H1 (cell line): ENCODE results near the gene SCN11A.
A peak's percentile ranks its signal among the peaks of the same experiment; 100 is the strongest.

ENCODE experiments used
- CTCF ChIP-seq, 3 experiments: IDR thresholded peaks; 1 replicate in 2 of 3; 2 replicates in 1 of 3; pipeline versions ENCODE4 v1.5.1 to v1.6.1; 2011; ENCODE audit warnings: low read length in 3 of 3, mild to moderate bottlenecking in 3 of 3, inconsistent platforms in 2 of 3, low read depth in 1 of 3, moderate library complexity in 1 of 3; ENCODE audit not compliant: insufficient read depth in 1 of 3; ENCODE audit errors: control extremely low read depth in 1 of 3
- EZH2 ChIP-seq: fragments of 200-600 bp; sonication (generic); IDR thresholded peaks from 2 replicates; pipeline ENCODE4 v1.7.1; 2012; ENCODE audit warnings: low read depth, mild to moderate bottlenecking, moderate library complexity, low read length, inconsistent platforms; ENCODE audit not compliant: severe bottlenecking
- NRF1 ChIP-seq: IDR thresholded peaks from 2 replicates; pipeline ENCODE4 v1.6.1; 2011; ENCODE audit warnings: mild to moderate bottlenecking, low read depth, low read length, improper control_type of control experiment
- RXRA ChIP-seq: IDR thresholded peaks from 2 replicates; pipeline ENCODE4 v1.6.1; 2011; ENCODE audit warnings: low read depth, mild to moderate bottlenecking, low read length, moderate library complexity; ENCODE audit not compliant: insufficient read depth
- SIN3A ChIP-seq, 2 experiments: IDR thresholded peaks in 1 of 2; conservative IDR thresholded peaks in 1 of 2; 2 replicates each; pipeline ENCODE4 v1.6.1; 2011 to 2012; ENCODE audit warnings: low read length in 2 of 2, improper control_type of control experiment in 1 of 2, low read depth in 1 of 2, mild to moderate bottlenecking in 1 of 2
- SP1 ChIP-seq: IDR thresholded peaks from 2 replicates; pipeline ENCODE4 v1.6.1; 2011; ENCODE audit warnings: low read depth, low read length
- SUZ12 ChIP-seq: fragments of 200-600 bp; sonication (generic); IDR thresholded peaks from 2 replicates; pipeline ENCODE4 v1.6.1; 2012; ENCODE audit warnings: mild to moderate bottlenecking, inconsistent platforms, low read length, moderate library complexity, mixed read lengths
- TBP ChIP-seq: IDR thresholded peaks from 2 replicates; pipeline ENCODE4 v1.6.1; 2011; ENCODE audit warnings: low read depth, low read length, improper control_type of control experiment
- ZNF274 ChIP-seq: IDR thresholded peaks from 2 replicates; pipeline ENCODE4 v1.7.0; 2012; ENCODE audit warnings: low read length, borderline replicate concordance; ENCODE audit errors: extremely low read depth
- TF ChIP-seq, protein P1 (sequence below): IDR thresholded peaks from 2 replicates; pipeline ENCODE4 v1.6.1; 2011; ENCODE audit warnings: low read length, improper control_type of control experiment

GRCh38 chr3:39065197-39065596 is 13.5 kb upstream of the SCN11A start:
- no peak for TF ChIP-seq RXRA
- no peak for TF ChIP-seq NRF1
- TF ChIP-seq SIN3A (conservative IDR thresholded peaks at IDR 0.05 in 1 of 2, IDR thresholded peaks at IDR 0.05 in 1 of 2; ENCODE audit: low read depth in 1 of 2, low read length in 2 of 2), result no peak
- TF ChIP-seq, protein P1, sequence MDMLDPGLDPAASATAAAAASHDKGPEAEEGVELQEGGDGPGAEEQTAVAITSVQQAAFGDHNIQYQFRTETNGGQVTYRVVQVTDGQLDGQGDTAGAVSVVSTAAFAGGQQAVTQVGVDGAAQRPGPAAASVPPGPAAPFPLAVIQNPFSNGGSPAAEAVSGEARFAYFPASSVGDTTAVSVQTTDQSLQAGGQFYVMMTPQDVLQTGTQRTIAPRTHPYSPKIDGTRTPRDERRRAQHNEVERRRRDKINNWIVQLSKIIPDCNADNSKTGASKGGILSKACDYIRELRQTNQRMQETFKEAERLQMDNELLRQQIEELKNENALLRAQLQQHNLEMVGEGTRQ, result no peak
- peak; percentile 59 to 72 (median 61) for TF ChIP-seq CTCF (IDR thresholded peaks at IDR 0.05; ENCODE audit: control extremely low read depth in 1 of 3, insufficient read depth in 1 of 3, low read depth in 1 of 3, low read length in 3 of 3)
- TF ChIP-seq TBP, result no peak
- TF ChIP-seq EZH2, result no peak
- TF ChIP-seq ZNF274, result no peak
- TF ChIP-seq SUZ12, result no peak
- no peak for TF ChIP-seq SP1
